ENCODE results near the gene MAST4.

- no peak for TF ChIP-seq EP300 (IDR thresholded peaks at IDR 0.05; ENCODE audit: low read depth in 2 of 2, low read length in 2 of 2)
- no peak for TF ChIP-seq EP300 (CRISPR knock-in tag; IDR thresholded peaks at IDR 0.05; ENCODE audit: borderline replicate concordance)
- no peak for TF ChIP-seq NFIC (IDR thresholded peaks at IDR 0.05; ENCODE audit: low read length)
- no peak for TF ChIP-seq FOXA3 (CRISPR knock-in tag; IDR thresholded peaks at IDR 0.05)
- TF ChIP-seq, protein P1, sequence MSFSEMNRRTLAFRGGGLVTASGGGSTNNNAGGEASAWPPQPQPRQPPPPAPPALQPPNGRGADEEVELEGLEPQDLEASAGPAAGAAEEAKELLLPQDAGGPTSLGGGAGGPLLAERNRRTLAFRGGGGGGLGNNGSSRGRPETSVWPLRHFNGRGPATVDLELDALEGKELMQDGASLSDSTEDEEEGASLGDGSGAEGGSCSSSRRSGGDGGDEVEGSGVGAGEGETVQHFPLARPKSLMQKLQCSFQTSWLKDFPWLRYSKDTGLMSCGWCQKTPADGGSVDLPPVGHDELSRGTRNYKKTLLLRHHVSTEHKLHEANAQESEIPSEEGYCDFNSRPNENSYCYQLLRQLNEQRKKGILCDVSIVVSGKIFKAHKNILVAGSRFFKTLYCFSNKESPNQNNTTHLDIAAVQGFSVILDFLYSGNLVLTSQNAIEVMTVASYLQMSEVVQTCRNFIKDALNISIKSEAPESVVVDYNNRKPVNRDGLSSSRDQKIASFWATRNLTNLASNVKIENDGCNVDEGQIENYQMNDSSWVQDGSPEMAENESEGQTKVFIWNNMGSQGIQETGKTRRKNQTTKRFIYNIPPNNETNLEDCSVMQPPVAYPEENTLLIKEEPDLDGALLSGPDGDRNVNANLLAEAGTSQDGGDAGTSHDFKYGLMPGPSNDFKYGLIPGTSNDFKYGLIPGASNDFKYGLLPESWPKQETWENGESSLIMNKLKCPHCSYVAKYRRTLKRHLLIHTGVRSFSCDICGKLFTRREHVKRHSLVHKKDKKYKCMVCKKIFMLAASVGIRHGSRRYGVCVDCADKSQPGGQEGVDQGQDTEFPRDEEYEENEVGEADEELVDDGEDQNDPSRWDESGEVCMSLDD (CRISPR knock-in tag; IDR thresholded peaks at IDR 0.05; ENCODE audit: borderline replicate concordance): no peak
- no peak for TF ChIP-seq ZNF644 (CRISPR knock-in tag; IDR thresholded peaks at IDR 0.05; ENCODE audit: low read depth)
- no peak for TF ChIP-seq CHD2 (IDR thresholded peaks at IDR 0.05; ENCODE audit: low read depth, low read length)
- TF ChIP-seq ZNF121 (CRISPR knock-in tag; IDR thresholded peaks at IDR 0.05): no peak
Observed at GRCh38 chr5:67194166-67194565, 598.0 kb downstream of the MAST4 start.

Data from HepG2 (cell line).